HG03060 (cell line): ENCODE measurements around the gene CTTNBP2NL.

Source experiments
- ATAC-seq: cut with Tn5 transposase; IDR thresholded peaks from one replicate; pipeline ENCODE4 v1.9.1; 2021; ENCODE audit warnings: low read depth, moderate number of reproducible peaks; ENCODE audit not compliant: unreplicated experiment

Gene CTTNBP2NL

DNA sequence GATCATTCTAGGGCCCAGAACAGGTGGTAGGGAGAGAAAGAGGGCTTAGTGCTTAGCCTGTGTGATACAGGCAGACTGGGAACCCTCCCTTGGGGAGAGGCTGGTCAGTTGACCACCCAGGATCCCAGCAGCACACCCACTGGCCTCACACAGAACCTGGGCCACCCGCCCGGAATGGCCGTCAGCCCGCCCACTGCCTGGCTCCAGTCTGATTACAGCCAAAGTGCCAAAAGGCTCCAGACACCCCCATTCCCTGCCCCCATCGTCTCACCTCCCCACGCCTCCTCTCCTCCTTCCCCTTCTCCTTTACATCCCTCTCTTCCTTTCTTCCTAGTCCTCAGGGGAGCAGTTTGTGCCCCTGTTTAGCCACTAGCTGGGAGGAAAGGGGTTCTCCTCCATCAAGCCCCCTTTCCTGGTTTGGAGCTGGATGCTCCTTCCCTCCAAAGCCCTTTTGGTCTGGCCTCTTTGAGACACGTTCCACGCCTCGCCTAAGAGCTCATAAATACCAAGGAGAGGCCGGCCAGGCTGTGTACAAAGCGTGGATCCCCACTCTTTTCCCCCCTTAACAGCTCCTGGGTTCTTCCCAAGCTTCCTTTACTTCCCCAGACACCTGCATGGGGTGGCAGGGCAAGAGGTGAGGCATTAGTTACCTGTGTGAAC, 108.1 kb downstream of the CTTNBP2NL start:
- no peak for ATAC-seq

DNA sequence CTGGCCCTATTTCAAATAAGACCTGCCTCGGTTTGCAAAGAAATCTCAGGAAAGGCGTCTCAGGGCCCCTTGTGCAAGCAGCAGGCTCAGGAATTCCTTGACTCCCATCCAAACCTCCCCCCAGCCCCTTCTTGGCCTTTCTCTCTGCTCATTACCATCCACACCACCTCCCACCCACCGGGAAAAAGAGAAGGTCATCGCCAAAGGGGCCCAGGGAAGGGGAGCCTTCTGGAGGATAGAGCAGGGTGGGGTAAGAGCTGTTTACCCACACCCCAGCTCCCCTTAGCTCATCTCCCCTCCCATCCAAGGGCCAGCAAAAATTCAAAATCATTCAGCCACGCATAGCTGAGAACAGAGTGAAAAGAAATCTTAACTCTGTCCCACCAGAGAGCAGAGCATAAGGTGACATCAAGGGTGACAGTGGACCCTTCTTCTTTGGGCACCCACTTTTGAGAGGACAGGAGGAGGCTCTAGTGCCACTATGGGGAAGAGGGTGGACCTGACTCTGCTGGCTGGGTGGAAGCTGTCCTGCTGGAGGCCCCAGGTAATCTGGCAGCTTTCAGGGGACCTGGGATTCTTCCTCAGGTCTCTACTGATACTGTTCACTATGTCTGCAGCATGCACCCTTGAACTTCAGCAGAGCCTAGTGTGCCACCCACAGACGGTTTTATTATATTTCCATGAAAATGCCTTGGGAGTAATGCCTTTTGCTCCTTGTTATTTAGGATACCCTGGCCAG, 108.8 kb downstream of the CTTNBP2NL start:
- no peak for ATAC-seq

DNA sequence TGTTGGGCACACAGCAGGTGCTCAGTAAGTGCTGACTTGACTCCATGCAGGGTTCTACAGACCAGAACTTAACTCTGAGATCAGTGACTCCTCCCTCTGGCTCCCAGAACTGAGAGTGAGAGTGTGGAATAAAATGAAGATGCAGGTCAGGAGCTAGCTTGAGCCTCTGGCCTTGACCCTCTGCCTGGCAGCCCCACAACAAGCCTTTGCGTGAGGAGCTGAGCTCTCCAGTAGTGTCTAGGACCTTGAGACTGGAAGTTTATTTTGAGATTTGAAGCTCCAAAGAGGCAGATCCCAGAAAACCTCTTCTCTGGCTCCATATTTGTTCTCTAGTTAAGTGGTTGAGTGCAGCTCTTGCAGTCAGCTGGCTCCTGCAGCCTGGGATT, 109.4 kb downstream of the CTTNBP2NL start:
- no peak for ATAC-seq

- ATAC-seq: no peak
Measured at GRCh38 chr1:112505878-112506277, 109.9 kb downstream of the CTTNBP2NL start.

- ATAC-seq: no peak
Measured at GRCh38 chr1:112506306-112506705, 110.3 kb downstream of the CTTNBP2NL start.

DNA sequence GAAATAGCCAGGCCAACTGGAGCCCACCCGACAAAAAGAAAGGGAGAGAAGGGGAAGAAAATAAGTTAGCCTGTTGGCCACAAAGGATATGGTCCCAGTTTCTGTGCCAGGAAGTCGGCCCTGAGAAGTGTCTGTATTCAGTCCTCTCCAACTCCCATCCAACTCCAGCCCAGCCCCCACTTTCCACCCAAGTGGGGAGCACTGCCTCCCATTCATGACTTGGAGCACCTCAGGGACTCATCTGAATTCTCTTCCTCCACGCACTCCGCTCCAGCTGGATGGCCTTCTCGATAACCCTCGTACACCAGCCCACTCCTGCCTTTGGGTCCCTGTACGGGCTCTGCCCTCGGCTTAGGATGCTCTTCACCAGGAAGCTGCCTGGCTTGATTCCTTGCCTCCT, 110.7 kb downstream of the CTTNBP2NL start:
- ATAC-seq: no peak

- no peak for ATAC-seq
Measured at GRCh38 chr1:112507336-112507735, 111.3 kb downstream of the CTTNBP2NL start.

DNA sequence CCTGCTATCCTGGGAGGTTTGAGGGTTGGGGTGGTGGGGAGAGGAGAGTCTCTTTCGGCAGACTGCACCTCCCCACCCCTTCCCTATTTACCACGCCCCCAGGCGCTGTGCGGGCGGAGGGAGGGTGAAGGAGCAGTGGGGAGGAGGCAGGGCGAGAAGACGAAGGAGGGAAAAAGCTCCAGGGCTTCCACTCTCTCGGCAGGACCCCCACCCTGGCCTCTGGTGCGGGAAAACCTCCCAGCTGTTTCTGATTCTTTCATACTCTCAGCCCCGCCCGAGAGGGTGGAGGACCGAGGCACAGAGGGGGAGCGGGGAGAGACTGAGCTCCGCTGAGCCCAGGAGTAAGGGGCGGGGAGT, 111.9 kb downstream of the CTTNBP2NL start:
- no peak for ATAC-seq

DNA sequence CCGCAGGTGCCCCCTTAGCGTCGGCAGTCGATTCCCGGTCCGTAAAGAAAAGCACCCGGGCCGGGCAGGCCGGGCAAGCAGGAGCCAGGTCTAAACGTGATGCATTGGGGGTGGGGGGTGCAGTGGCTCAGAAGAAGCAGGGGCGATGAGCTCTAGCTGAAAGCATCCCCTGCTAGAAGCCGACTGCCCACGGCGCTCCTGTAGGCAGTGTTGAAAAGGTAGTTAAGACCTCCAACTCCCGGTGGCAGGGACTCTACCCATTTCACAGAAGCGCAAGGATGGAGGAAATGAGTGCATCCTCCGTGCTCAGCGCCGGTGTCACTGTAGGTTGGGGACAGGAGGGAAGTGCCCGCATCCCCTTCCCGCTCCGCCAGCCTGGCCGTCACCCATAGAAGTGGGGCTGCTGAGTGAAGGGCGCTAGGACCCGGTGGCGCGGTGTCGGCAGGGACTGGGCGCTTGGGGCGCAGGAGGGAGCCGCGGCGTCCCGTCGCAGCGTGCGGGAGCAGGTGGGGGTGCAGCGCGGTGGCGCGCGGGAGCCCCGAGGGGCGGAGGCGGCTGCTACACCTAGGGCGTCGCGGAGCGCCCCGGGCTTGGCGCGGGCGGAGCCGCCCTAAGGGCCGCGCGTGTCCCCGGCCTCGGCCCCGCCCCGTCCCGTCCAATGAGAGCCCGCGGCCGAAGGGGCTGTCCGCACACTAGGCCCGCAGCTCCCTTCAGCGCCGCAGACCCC, 112.4 kb downstream of the CTTNBP2NL start, which contains the start of gene WNT2B:
Gene WNT2B (plus strand): TSS at position 688 of the 727 bp plus-strand sequence. CDS start 298 bp downstream, outside the sequence.
- no peak for ATAC-seq

DNA sequence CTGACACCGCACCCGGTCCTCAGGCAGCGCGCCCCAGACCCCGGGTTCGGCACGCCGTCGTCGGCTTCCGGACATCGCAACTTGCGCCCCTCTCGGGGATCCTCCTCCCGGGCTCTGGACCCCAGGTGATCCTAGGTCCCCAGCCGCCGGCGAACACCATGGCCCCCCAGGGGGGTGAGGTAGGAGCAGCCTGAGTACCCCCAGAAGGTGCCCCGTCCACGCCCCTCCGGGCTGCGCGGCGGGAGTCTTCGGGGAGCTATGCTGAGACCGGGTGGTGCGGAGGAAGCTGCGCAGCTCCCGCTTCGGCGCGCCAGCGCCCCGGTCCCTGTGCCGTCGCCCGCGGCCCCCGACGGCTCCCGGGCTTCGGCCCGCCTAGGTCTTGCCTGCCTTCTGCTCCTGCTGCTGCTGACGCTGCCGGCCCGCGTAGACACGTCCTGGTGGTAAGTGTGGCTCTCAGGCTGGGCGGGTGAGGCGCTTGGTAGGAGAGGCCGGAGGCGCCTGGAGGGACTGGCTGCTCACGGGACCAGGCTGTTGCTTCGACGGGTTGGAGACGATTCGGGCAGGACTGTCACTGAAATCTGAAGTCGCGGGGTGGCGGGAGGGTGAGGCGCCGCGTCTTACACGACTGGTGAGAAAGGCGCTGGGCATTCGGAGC, 113.1 kb downstream of the CTTNBP2NL start:
- ATAC-seq: no peak

- ATAC-seq: no peak
Measured at GRCh38 chr1:112509660-112510178, 113.7 kb downstream of the CTTNBP2NL start.

DNA sequence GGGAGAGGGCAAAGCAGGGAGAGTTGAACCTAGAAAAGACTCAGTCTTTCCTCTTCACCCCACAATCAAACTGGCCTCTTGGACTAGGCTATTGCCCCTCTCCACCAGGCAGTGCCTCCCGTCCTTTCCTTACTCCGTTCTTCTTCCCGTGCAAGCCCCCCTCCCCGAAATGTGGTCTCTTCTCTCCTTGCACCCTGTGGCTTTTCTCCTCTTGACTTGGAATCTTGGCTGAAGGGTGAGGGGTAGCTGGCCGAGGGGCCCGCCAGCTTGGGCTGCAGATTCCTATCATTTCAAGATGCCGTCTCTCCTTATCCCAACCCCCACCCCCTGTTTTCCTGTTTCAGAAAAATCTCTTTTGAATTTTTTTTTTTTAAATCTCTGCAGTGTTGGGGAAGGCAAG, 114.3 kb downstream of the CTTNBP2NL start:
- no peak for ATAC-seq
